HFFc6 (cell line): ENCODE measurements around the gene ACE2. TPM values are rescaled to one million over a fixed set of nuclear protein-coding genes. Genes with fewer than 3 reads are reported as not detected.

Experiments used
- DNase-seq: peaks from one replicate; pipeline ENCODE4 v3.0.0-alpha.2; 2018
- H3K27ac Mint-ChIP-seq: 2 replicates; pipeline ENCODE4 v1.8.0; 2020; ENCODE audit warnings: mild to moderate bottlenecking, mixed read lengths
- H3K27me3 Mint-ChIP-seq: 2 replicates; pipeline ENCODE4 v1.8.0; 2021; ENCODE audit warnings: mild to moderate bottlenecking, moderate library complexity, mixed read lengths; ENCODE audit not compliant: insufficient read depth
- H3K36me3 Mint-ChIP-seq: 2 replicates; pipeline ENCODE4 v1.8.0; 2021; ENCODE audit warnings: low read depth, mixed read lengths
- H3K4me1 Mint-ChIP-seq: 2 replicates; pipeline ENCODE4 v1.8.0; 2020; ENCODE audit warnings: low read depth, mixed read lengths
- H3K4me3 Mint-ChIP-seq: 2 replicates; pipeline ENCODE4 v1.8.0; 2020; ENCODE audit warnings: mild to moderate bottlenecking, moderate library complexity, mixed read lengths
- H3K9me3 Mint-ChIP-seq: 2 replicates; pipeline ENCODE4 v1.8.0; 2020; ENCODE audit warnings: mild to moderate bottlenecking, mixed read lengths
- total RNA-seq, 6 experiments: library from RNA; stranded (reverse); fragmentation: NEBNext Ultra II Directional; extraction: Animal tissue kit (Norgen Biotek cat#: 25700); gene quantifications; 2 replicates in 1 of 6; 3 replicates in 5 of 6; pipeline ENCODE4 v1.2.3, GENCODE V29; 2021
- TF ChIP-seq, protein P1 (sequence below): fragments of 200-600 bp; sonication (generic); IDR thresholded peaks from 2 replicates; pipeline ENCODE4 v1.5.0; 2021; ENCODE audit warnings: antibody characterized with exemption, mild to moderate bottlenecking

ACE2 gene
- total RNA-seq, 6 experiments from 2014 or later = not detected

DNA sequence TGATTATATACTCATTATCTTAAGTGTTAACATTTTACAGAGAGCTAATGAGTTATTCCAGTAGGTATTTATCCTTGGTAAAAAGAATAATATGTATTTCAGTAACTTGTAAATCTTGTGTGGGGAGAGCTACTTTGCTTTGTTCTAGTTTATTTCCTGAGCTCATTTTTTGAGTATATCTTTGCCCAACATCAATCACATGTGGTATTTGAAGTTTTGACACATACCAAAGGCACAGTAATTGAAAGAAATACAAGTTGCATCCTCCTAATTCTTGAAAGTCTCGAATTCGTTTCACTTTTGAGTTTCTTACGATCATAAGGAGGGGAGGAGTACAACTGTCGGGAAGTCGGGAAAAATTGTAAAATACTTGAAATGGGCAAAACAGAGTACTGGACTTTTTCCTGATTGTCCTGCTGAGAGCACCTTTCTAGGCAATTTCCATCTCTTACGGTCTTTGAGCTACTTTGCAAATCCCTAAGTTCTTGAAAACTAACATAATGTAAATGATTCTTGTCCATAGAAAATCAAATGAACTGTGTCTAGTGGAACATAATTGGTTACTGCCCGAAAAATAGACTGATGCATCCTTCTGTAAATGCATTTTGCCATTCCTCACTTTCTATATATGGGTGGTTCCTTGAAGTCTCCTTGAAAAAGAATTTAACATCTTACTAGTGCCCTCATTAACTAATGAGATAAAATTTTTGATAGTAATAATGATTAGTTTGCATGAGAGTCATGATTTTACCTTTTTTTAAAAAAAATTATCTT is 43.2 kb upstream of the ACE2 start:
- Mint-ChIP-seq H3K36me3 (no peaks in the 10 kb centered on the region), H3K4me3 (no peak overlapping the region), H3K9me3 (no peaks in the 10 kb centered on the region)

DNA sequence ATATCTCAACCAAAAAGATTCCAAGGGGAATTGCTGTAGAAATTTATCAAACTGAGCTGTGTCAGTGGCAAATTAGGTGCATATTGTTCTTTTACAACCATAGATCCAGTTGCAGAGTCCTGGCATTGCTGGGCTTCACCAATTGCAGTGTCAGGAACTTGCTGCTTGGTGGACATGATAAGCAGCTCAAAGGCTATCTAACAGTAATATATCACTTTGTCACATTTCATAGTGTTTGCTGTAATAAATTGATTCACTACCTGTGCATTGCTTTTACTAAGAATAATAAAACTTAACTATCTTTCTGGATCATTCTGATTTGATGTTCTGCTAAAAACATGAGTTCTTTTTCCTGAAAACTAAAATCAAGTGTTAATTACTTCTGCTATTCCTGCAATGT is 30.9 kb upstream of the ACE2 start:
- TF ChIP-seq, protein P1, sequence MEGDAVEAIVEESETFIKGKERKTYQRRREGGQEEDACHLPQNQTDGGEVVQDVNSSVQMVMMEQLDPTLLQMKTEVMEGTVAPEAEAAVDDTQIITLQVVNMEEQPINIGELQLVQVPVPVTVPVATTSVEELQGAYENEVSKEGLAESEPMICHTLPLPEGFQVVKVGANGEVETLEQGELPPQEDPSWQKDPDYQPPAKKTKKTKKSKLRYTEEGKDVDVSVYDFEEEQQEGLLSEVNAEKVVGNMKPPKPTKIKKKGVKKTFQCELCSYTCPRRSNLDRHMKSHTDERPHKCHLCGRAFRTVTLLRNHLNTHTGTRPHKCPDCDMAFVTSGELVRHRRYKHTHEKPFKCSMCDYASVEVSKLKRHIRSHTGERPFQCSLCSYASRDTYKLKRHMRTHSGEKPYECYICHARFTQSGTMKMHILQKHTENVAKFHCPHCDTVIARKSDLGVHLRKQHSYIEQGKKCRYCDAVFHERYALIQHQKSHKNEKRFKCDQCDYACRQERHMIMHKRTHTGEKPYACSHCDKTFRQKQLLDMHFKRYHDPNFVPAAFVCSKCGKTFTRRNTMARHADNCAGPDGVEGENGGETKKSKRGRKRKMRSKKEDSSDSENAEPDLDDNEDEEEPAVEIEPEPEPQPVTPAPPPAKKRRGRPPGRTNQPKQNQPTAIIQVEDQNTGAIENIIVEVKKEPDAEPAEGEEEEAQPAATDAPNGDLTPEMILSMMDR = no peak
- no peaks in the 10 kb centered on the region for H3K36me3 Mint-ChIP-seq
- H3K9me3 Mint-ChIP-seq = no peaks in the 10 kb centered on the region
- no peak overlapping the region for H3K4me3 Mint-ChIP-seq
- H3K4me1 Mint-ChIP-seq = no peaks in the 10 kb centered on the region
- no peaks in the 10 kb centered on the region for H3K27me3 Mint-ChIP-seq
- DNase-seq = no peak
- no peak overlapping the region for H3K27ac Mint-ChIP-seq

More for the DNA sequence above, 43.2 kb upstream of the ACE2 start:
- H3K27me3 Mint-ChIP-seq = peaks cover 2% of the 10 kb centered on the region; the same call in 1 of the 2 replicates
- TF ChIP-seq, protein P1 = no peak
- no peak overlapping the region for H3K27ac Mint-ChIP-seq
- no peak for DNase-seq
- no peaks in the 10 kb centered on the region for H3K4me1 Mint-ChIP-seq

DNA sequence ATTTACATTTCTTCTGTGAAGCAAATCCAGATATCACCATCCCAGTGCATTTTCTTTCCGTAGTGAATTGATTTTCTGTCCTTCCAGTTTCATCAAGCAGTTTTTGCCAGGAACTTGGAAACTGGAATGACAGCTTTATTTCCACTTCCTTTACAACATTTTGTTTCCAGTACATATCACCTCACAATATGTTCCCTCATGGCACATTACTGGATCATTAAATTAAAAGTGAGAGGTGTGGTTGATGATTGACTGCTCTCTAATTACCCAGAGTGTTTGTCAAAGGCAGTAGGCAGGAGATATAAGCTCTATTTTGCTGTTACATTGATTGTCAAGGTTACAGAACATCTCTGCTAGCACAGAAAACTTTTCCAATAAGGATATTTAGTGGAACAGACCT is 22.3 kb upstream of the ACE2 start:
- no peak for DNase-seq
- TF ChIP-seq, protein P1 = no peak
- Mint-ChIP-seq H3K9me3 (no peaks in the 10 kb centered on the region), H3K27ac (no peak overlapping the region), H3K27me3 (0 out of 2 replicates have a peak, but pooled peaks cover 3% of the 10 kb centered on the region), H3K36me3 (no peaks in the 10 kb centered on the region), H3K4me3 (no peak overlapping the region), H3K4me1 (no peaks in the 10 kb centered on the region)

DNA sequence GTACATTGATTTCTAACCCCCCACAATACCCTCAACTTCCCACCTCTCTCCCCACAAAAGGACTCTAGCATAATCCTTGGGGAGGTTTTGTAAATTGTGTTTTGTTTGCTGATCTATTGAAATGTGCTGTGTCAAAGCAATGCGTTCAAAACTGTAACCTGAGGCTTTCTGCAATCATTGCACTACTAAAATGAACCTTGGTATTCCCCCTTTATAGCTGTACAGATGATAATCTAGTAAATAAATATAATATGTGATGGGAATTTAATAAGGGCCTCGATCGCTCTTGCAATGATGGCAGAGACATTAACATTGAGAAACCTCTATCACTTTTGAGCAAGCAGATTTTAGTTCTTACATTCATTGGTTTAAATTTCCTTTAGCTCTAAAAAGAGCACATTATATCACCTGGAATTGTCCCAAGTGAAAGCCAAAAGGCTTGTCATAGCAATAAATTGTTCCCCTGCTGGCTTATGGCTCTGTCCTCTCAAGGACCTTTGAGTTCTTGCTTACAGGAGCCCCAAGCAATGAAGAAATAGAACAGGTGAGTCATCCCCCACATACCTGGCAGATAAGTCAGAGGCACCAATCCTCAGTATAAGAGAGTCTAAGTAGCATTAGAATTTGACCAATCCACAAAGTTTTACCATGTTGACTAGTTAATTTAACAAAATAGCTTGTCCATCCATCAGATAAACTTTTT is 18.4 kb upstream of the ACE2 start:
- Mint-ChIP-seq H3K4me3 (no peak overlapping the region), H3K36me3 (no peaks in the 10 kb centered on the region), H3K27me3 (0 out of 2 replicates have a peak, but pooled peaks cover 3% of the 10 kb centered on the region), H3K27ac (no peak overlapping the region), H3K9me3 (no peaks in the 10 kb centered on the region), H3K4me1 (no peaks in the 10 kb centered on the region)
- no peak for DNase-seq
- TF ChIP-seq, protein P1 = no peak

DNA sequence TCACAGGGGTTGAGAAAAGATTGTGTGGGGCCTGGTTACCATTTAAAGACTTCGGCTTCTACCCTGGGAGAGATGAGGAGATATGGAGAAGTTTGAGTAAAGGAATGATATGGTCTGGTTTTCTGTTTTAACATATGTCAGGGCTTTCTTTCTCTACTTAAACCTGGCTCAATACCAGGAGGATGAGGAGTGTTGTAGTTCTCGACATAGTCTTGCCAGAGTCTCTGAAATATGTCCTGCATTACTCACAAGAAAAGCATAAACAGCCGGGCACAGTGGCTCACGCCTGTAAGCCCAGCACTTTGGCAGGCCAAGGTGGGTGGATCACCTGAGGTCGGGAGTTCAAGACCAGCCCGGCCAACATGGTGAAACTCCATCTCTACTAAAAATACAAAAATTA is 16.4 kb upstream of the ACE2 start:
- Mint-ChIP-seq H3K27me3 (0 out of 2 replicates have a peak, but pooled peaks cover 3% of the 10 kb centered on the region), H3K36me3 (no peaks in the 10 kb centered on the region), H3K4me3 (no peak overlapping the region), H3K4me1 (no peaks in the 10 kb centered on the region), H3K27ac (no peak overlapping the region), H3K9me3 (no peaks in the 10 kb centered on the region)
- DNase-seq = no peak
- TF ChIP-seq, protein P1 = no peak
